H1 (cell line): Measurements from ENCODE around the gene PBLD. TPM values are rescaled to one million over a fixed set of nuclear protein-coding genes. Genes with fewer than 3 reads are reported as not detected.

Source experiments
- CTCF ChIA-PET: fragments of 300-600 bp; sonication (Branson Sonifier 250); formaldehyde crosslinking; loops from one replicate; lab custom pipeline; 2021; ENCODE audit not compliant: partially characterized antibody; lab: Charles Lee
- POLR2A ChIA-PET: fragments of 300-600 bp; sonication (Branson Sonifier 250); formaldehyde crosslinking; loops from one replicate; lab custom pipeline; 2021; ENCODE audit warnings: inconsistent platforms; ENCODE audit not compliant: partially characterized antibody; lab: Charles Lee
- DNase-seq, 2 experiments: peaks; one replicate each; pipeline versions ENCODE4 v3.0.0 to v3.0.0-alpha.2; 2010 to 2022; ENCODE audit warnings: low spot score in 2 of 2, low read depth in 1 of 2, mixed read lengths in 1 of 2
- FAIRE-seq: peaks from 2 replicates; lab custom pipeline; 2011; peaks lifted over from hg19 to GRCh38; lab: Jason Lieb, UNC
- H2AFZ ChIP-seq: 2 replicates; pipeline ENCODE4 v1.8.1; 2012; ENCODE audit warnings: low read length, inconsistent platforms
- H2AK5ac ChIP-seq: 2 replicates; pipeline ENCODE4 v1.6.1; 2013; ENCODE audit warnings: low read depth, low read length
- H2BK120ac ChIP-seq: replicated peaks from 2 replicates; pipeline ENCODE3; 2013; ENCODE audit warnings: low read depth, low read length, inconsistent platforms
- H2BK12ac ChIP-seq: 2 replicates; pipeline ENCODE4 v1.6.1; 2013; ENCODE audit warnings: low read depth, low read length
- H2BK15ac ChIP-seq: 2 replicates; pipeline ENCODE4 v1.6.1; 2013; ENCODE audit warnings: low read length
- H2BK20ac ChIP-seq: 2 replicates; pipeline ENCODE4 v1.6.1; 2013; ENCODE audit warnings: low read length
- H2BK5ac ChIP-seq: 2 replicates; pipeline ENCODE4 v1.6.1; 2013; ENCODE audit warnings: low read depth, low read length
- H3K14ac ChIP-seq: 2 replicates; pipeline ENCODE4 v1.6.1; 2013; ENCODE audit warnings: inconsistent platforms; ENCODE audit not compliant: insufficient read length
- H3K18ac ChIP-seq: 2 replicates; pipeline ENCODE4 v1.6.1; 2013; ENCODE audit warnings: low read length; ENCODE audit errors: extremely low read depth
- H3K23ac ChIP-seq: 2 replicates; pipeline ENCODE4 v1.6.1; 2013; ENCODE audit warnings: inconsistent platforms; ENCODE audit not compliant: insufficient read length
- H3K23me2 ChIP-seq: 2 replicates; pipeline ENCODE4 v1.6.1; 2013; ENCODE audit warnings: low read depth, low read length
- H3K27ac ChIP-seq: 2 replicates; pipeline ENCODE4 v1.6.1; 2011; ENCODE audit warnings: low read depth, low read length, inconsistent platforms
- H3K27me3 ChIP-seq, 4 experiments: replicated peaks in 1 of 4; 1 replicate in 1 of 4; 2 replicates in 3 of 4; pipeline versions ENCODE4 v1.6.1 to v1.8.1; 2011 to 2013; ENCODE audit warnings: low read length in 3 of 4, mild to moderate bottlenecking in 3 of 4, inconsistent platforms in 2 of 4, mixed read lengths in 2 of 4, moderate library complexity in 1 of 4; ENCODE audit not compliant: control insufficient read depth in 3 of 4, insufficient read depth in 3 of 4; ENCODE audit errors: extremely low read depth in 1 of 4
- H3K36me3 ChIP-seq, 4 experiments: 2 replicates each; pipeline versions ENCODE4 v1.6.1 to v1.8.1; 2011 to 2013; ENCODE audit warnings: mild to moderate bottlenecking in 4 of 4, low read length in 3 of 4, moderate library complexity in 2 of 4, control low read depth in 1 of 4, inconsistent platforms in 1 of 4; ENCODE audit not compliant: insufficient read depth in 4 of 4, control insufficient read depth in 2 of 4
- H3K4ac ChIP-seq: replicated peaks from 2 replicates; pipeline ENCODE3; 2013; ENCODE audit warnings: low read length, low read depth, mixed read lengths, inconsistent platforms; ENCODE audit not compliant: insufficient read length
- H3K4me1 ChIP-seq, 4 experiments: replicated peaks in 1 of 4; 1 replicate in 1 of 4; 2 replicates in 3 of 4; pipeline versions ENCODE4 v1.6.1 to v1.8.1; 2011 to 2013; ENCODE audit warnings: low read length in 3 of 4, inconsistent platforms in 2 of 4, mixed read lengths in 1 of 4; ENCODE audit not compliant: insufficient read depth in 4 of 4, control insufficient read depth in 3 of 4
- H3K4me2 ChIP-seq, 2 experiments: 2 replicates each; pipeline versions ENCODE4 v1.6.1 to v1.8.1; 2011 to 2013; ENCODE audit warnings: low read depth in 2 of 2, low read length in 2 of 2, control low read depth in 1 of 2, inconsistent platforms in 1 of 2, mild to moderate bottlenecking in 1 of 2; ENCODE audit not compliant: insufficient read depth in 1 of 2
- H3K4me3 ChIP-seq, 4 experiments: fragments of 200-600, 300-600 bp in 1 of 4; sonication (generic), shearing (Covaris generic), sonication (Bioruptor Twin) in 1 of 4; 2 replicates each; pipeline versions ENCODE4 v1.5.1 to v1.8.1; 2011 to 2016; ENCODE audit warnings: low read length in 4 of 4, low read depth in 3 of 4, control low read depth in 2 of 4, inconsistent platforms in 2 of 4, mild to moderate bottlenecking in 2 of 4, mixed read lengths in 1 of 4, moderate library complexity in 1 of 4; ENCODE audit not compliant: insufficient read depth in 2 of 4; ENCODE audit errors: extremely low read depth in 1 of 4
- H3K56ac ChIP-seq: replicated peaks from 2 replicates; pipeline ENCODE3; 2013; ENCODE audit warnings: low read depth, mild to moderate bottlenecking, mixed read lengths, low read length, inconsistent platforms; ENCODE audit not compliant: insufficient read length
- H3K79me1 ChIP-seq: 2 replicates; pipeline ENCODE4 v1.6.1; 2013; ENCODE audit warnings: low read depth, low read length, control low read depth
- H3K79me2 ChIP-seq, 2 experiments: 2 replicates each; pipeline versions ENCODE4 v1.6.1 to v1.8.1; 2012 to 2013; ENCODE audit warnings: low read length in 2 of 2, mild to moderate bottlenecking in 2 of 2, inconsistent platforms in 1 of 2; ENCODE audit not compliant: insufficient read depth in 2 of 2, control insufficient read depth in 1 of 2
- H3K9ac ChIP-seq, 4 experiments: replicated peaks in 1 of 4; 1 replicate in 1 of 4; 2 replicates in 3 of 4; pipeline versions ENCODE4 v1.6.1 to v1.8.1; 2011 to 2013; ENCODE audit warnings: low read depth in 3 of 4, low read length in 3 of 4, control low read depth in 2 of 4, mild to moderate bottlenecking in 2 of 4, moderate library complexity in 2 of 4, inconsistent platforms in 1 of 4; ENCODE audit errors: extremely low read depth in 1 of 4
- H3K9me3 ChIP-seq, 2 experiments: 2 replicates each; pipeline versions ENCODE4 v1.6.1 to v1.8.1; 2012 to 2013; ENCODE audit warnings: mild to moderate bottlenecking in 2 of 2, moderate library complexity in 2 of 2, control low read depth in 1 of 2, inconsistent platforms in 1 of 2, low read depth in 1 of 2, low read length in 1 of 2, mixed read lengths in 1 of 2; ENCODE audit not compliant: insufficient read depth in 2 of 2
- H4K20me1 ChIP-seq, 2 experiments: replicated peaks in 1 of 2; 2 replicates each; pipeline versions ENCODE3 to v1.8.1; 2011 to 2013; ENCODE audit warnings: inconsistent platforms in 2 of 2, low read length in 2 of 2, mild to moderate bottlenecking in 1 of 2; ENCODE audit not compliant: insufficient read depth in 2 of 2, control insufficient read depth in 1 of 2
- H4K5ac ChIP-seq: 2 replicates; pipeline ENCODE4 v1.6.1; 2013; ENCODE audit warnings: low read length, low read depth, mixed read lengths, inconsistent platforms; ENCODE audit not compliant: insufficient read length
- H4K8ac ChIP-seq: 2 replicates; pipeline ENCODE4 v1.8.0; 2013; ENCODE audit warnings: mild to moderate bottlenecking, moderate library complexity, low read length, inconsistent platforms; ENCODE audit not compliant: insufficient read depth; ENCODE audit errors: extremely low read depth
- H4K91ac ChIP-seq: replicated peaks from 2 replicates; pipeline ENCODE3; 2013; ENCODE audit warnings: low read length, mixed read lengths, inconsistent platforms; ENCODE audit not compliant: insufficient read length
- BRCA1 ChIP-seq: IDR thresholded peaks from 2 replicates; pipeline ENCODE4 v1.6.1; 2012; ENCODE audit warnings: low read depth, low read length, improper control_type of control experiment
- CBX5 ChIP-seq: fragments of 300-800, 300-1000 bp; sonication (generic); IDR thresholded peaks from 2 replicates; pipeline ENCODE4 v1.7.1; 2016; ENCODE audit warnings: antibody characterized with exemption, low read length, low read depth
- CHD2 ChIP-seq: IDR thresholded peaks from 2 replicates; pipeline ENCODE4 v1.6.1; 2012; ENCODE audit warnings: low read length, improper control_type of control experiment
- CTBP2 ChIP-seq: IDR thresholded peaks from 2 replicates; pipeline ENCODE4 v1.7.0; 2011; ENCODE audit warnings: borderline replicate concordance, mild to moderate bottlenecking, moderate library complexity, mixed read lengths, low read length; ENCODE audit not compliant: insufficient read depth, insufficient read length
- EGR1 ChIP-seq: IDR thresholded peaks from 2 replicates; pipeline ENCODE4 v1.6.1; 2011; ENCODE audit warnings: low read depth, low read length, borderline replicate concordance
- EP300 ChIP-seq, 2 experiments: IDR thresholded peaks; 1 replicate in 1 of 2; 2 replicates in 1 of 2; pipeline ENCODE4 v1.6.1; 2011 to 2012; ENCODE audit warnings: low read depth in 2 of 2, low read length in 2 of 2, mild to moderate bottlenecking in 2 of 2, borderline replicate concordance in 1 of 2, inconsistent platforms in 1 of 2, moderate library complexity in 1 of 2
- GABPA ChIP-seq: IDR thresholded peaks from 2 replicates; pipeline ENCODE4 v1.6.1; 2011; ENCODE audit warnings: mild to moderate bottlenecking, low read length, moderate library complexity, borderline replicate concordance; ENCODE audit not compliant: insufficient read depth
- SIN3A ChIP-seq, 2 experiments: IDR thresholded peaks in 1 of 2; conservative IDR thresholded peaks in 1 of 2; 2 replicates each; pipeline ENCODE4 v1.6.1; 2011 to 2012; ENCODE audit warnings: low read length in 2 of 2, improper control_type of control experiment in 1 of 2, low read depth in 1 of 2, mild to moderate bottlenecking in 1 of 2
- SP2 ChIP-seq: IDR thresholded peaks from 2 replicates; pipeline ENCODE4 v1.6.1; 2012; ENCODE audit warnings: mild to moderate bottlenecking, low read length, inconsistent platforms
- SP4 ChIP-seq: IDR thresholded peaks from 2 replicates; pipeline ENCODE4 v1.6.1; 2012; ENCODE audit warnings: low read length, inconsistent platforms
- TEAD4 ChIP-seq: IDR thresholded peaks from 2 replicates; pipeline ENCODE4 v1.6.1; 2012; ENCODE audit warnings: low read depth, low read length, inconsistent platforms, mixed read lengths
- USF2 ChIP-seq: IDR thresholded peaks from 2 replicates; pipeline ENCODE4 v1.6.1; 2011; ENCODE audit warnings: low read length, improper control_type of control experiment
- YY1 ChIP-seq: IDR thresholded peaks from 2 replicates; pipeline ENCODE4 v1.6.1; 2011; ENCODE audit warnings: low read depth, mild to moderate bottlenecking, low read length
- WGBS, 2 experiments: shearing (Covaris generic) in 1 of 2; methylation state at CpG; one replicate each; pipeline versions ENCODE4 v1.1.6 to v1.1.7; 2013 to 2015; ENCODE audit warnings: low lambda C conversion rate in 2 of 2, mixed read lengths in 2 of 2, inconsistent platforms in 1 of 2, low coverage in 1 of 2, missing lambda C conversion rate in 1 of 2; ENCODE audit not compliant: insufficient replicate concordance in 2 of 2, insufficient coverage in 1 of 2, insufficient read length in 1 of 2; ENCODE audit errors: extremely low coverage in 1 of 2, missing lambda C conversion rate in 1 of 2; 5-methylcytosine and 5-hydroxymethylcytosine counted together
- polyA plus RNA-seq, 7 experiments: library from polyadenylated mRNA; depleted of rRNA in 3 of 7; stranded (reverse) in 5 of 7; unstranded in 2 of 7; fragments of >200 nt in 5 of 7; fragments of 200-250 nt in 2 of 7; gene quantifications; 1 replicate in 5 of 7; 2 replicates in 1 of 7; 4 replicates in 1 of 7; pipeline versions ENCODE4 v1.2.1 to v1.2.3, GENCODE V29; 2011 to 2013; ENCODE audit warnings: missing spikeins in 2 of 7, mixed read lengths in 2 of 7
- total RNA-seq: library from RNA; stranded (reverse); fragmentation: NEBNext Ultra II Directional; extraction: Animal tissue kit (Norgen Biotek cat#: 25700); gene quantifications from 2 replicates; pipeline ENCODE4 v1.2.1, GENCODE V29; 2021

Gene PBLD
- total and polyA plus RNA-seq, 2 of the 8 experiments (the other 6 are each of a cell fraction or from before 2014, with no cell fraction given): 0.56 to 2.0 TPM

GRCh38 chr10:68251151-68251550 is 81.6 kb downstream of the PBLD start:
- Histone ChIP-seq H2BK15ac (no peak overlapping the region), H3K9ac (no peak overlapping the region), H3K18ac (no peak overlapping the region), H3K4me3 (no peak overlapping the region), H3K79me1 (no peaks in the 10 kb centered on the region), H3K4me1 (peaks cover 0 to 11% (median 6%) of the 10 kb centered on the region in 4 experiments; a peak in 3 of 7 replicates), H2AK5ac (no peak overlapping the region), H2BK12ac (no peak overlapping the region), H2BK20ac (no peak overlapping the region), H2AFZ (no peak overlapping the region), H3K4ac (no peak overlapping the region), H3K14ac (no peak overlapping the region), H3K27me3 (no peaks in the 10 kb centered on the region), H4K8ac (no peak overlapping the region; the same call in 1 of the 2 replicates), H3K23ac (no peak overlapping the region), H3K27ac (no peak overlapping the region), H4K20me1 (no peaks in the 10 kb centered on the region), H2BK5ac (no peak overlapping the region), H3K36me3 (no peaks in the 10 kb centered on the region), H3K56ac (no peak overlapping the region), H3K23me2 (no peaks in the 10 kb centered on the region), H4K91ac (no peak overlapping the region), H3K9me3 (no peaks in the 10 kb centered on the region), H2BK120ac (no peak overlapping the region), H4K5ac (no peak overlapping the region), H3K79me2 (no peaks in the 10 kb centered on the region), H3K4me2 (peak overlapping the region in 1 of 2 experiments; percentile 3; a peak in 2 of 4 replicates)
- DNase-seq (no peak), FAIRE-seq (no peak)
- ChIA-PET POLR2A (interaction anchor here (5.9 kb wide), 1 partner anchor 82 kb away, joined by 27 read pairs; the partner anchor contains the start of genes HNRNPH3 and PBLD), CTCF (interaction anchor here (0.7 to 4.4 kb wide), 3 partner anchors 39 to 76 kb away, joined by 5 to 17 read pairs (median 7); no protein-coding TSS in a partner anchor)
- WGBS, 2 experiments: 58% methylated on average over 7 of the region's 7 CpGs; no CpG with 5 or more reads in 1 of the 2 experiments
- TF ChIP-seq CBX5 (no peak), SP2 (no peak), YY1 (no peak), CHD2 (no peak), SIN3A (conservative IDR thresholded peaks at IDR 0.05 in 1 of 2, IDR thresholded peaks at IDR 0.05 in 1 of 2; ENCODE audit: low read depth in 1 of 2, low read length in 2 of 2) (no peak), GABPA (no peak), BRCA1 (no peak), USF2 (no peak), CTBP2 (no peak), TEAD4 (no peak), EGR1 (peak; percentile 7; the same call in 1 of the 2 replicates), SP4 (no peak), EP300 (IDR thresholded peaks at IDR 0.05; ENCODE audit: borderline replicate concordance in 1 of 2, low read depth in 2 of 2, low read length in 2 of 2) (no peak)
